H9 (cell line): ENCODE results near the gene ASTL. TPM values are rescaled to one million over a fixed set of nuclear protein-coding genes. Genes with fewer than 3 reads are reported as not detected.
A peak's percentile ranks its signal among the peaks of the same experiment; 100 is the strongest.

Experiments
- DNase-seq: peaks from one replicate; pipeline ENCODE4 v3.0.0-alpha.2; 2017
- H2AFZ ChIP-seq: one replicate; pipeline ENCODE4 v1.6.1; 2013; ENCODE audit warnings: mild to moderate bottlenecking, low read length, control low read depth, moderate library complexity
- H2AK5ac ChIP-seq: 2 replicates; pipeline ENCODE4 v1.6.1; 2013; ENCODE audit warnings: low read length, control low read depth, mixed read lengths; ENCODE audit not compliant: insufficient read length
- H2BK120ac ChIP-seq: one replicate; pipeline ENCODE4 v1.6.1; 2013; ENCODE audit warnings: low read depth, mild to moderate bottlenecking, low read length, control low read depth, inconsistent platforms; ENCODE audit not compliant: poor library complexity, severe bottlenecking
- H2BK12ac ChIP-seq: 2 replicates; pipeline ENCODE4 v1.6.1; 2013; ENCODE audit warnings: low read length, control low read depth, mixed read lengths, low read depth; ENCODE audit not compliant: insufficient read length
- H2BK15ac ChIP-seq: 2 replicates; pipeline ENCODE4 v1.6.1; 2013; ENCODE audit warnings: low read depth, low read length, control low read depth
- H2BK20ac ChIP-seq: one replicate; pipeline ENCODE4 v1.6.1; 2013; ENCODE audit warnings: low read depth, mild to moderate bottlenecking, low read length, control low read depth, inconsistent platforms; ENCODE audit not compliant: poor library complexity, severe bottlenecking
- H2BK5ac ChIP-seq: 2 replicates; pipeline ENCODE4 v1.6.1; 2013; ENCODE audit warnings: low read length, control low read depth, mixed read lengths; ENCODE audit not compliant: insufficient read length
- H3K14ac ChIP-seq: 2 replicates; pipeline ENCODE4 v1.6.1; 2013; ENCODE audit warnings: low read length, control low read depth; ENCODE audit not compliant: insufficient read depth
- H3K18ac ChIP-seq: 2 replicates; pipeline ENCODE4 v1.6.1; 2013; ENCODE audit warnings: low read depth, mild to moderate bottlenecking, mixed read lengths, low read length, control low read depth; ENCODE audit not compliant: insufficient read length
- H3K23ac ChIP-seq: 2 replicates; pipeline ENCODE4 v1.6.1; 2013; ENCODE audit warnings: low read length, control low read depth, mixed read lengths, low read depth; ENCODE audit not compliant: insufficient read length
- H3K23me2 ChIP-seq: 2 replicates; pipeline ENCODE4 v1.6.1; 2013; ENCODE audit warnings: low read depth, mild to moderate bottlenecking, mixed read lengths, low read length, control low read depth; ENCODE audit not compliant: insufficient read length, poor library complexity, severe bottlenecking
- H3K27ac ChIP-seq: 2 replicates; pipeline ENCODE4 v1.5.1; 2013; ENCODE audit warnings: low read length, control low read depth, mixed read lengths, low read depth; ENCODE audit not compliant: insufficient read length
- H3K27me3 ChIP-seq: 2 replicates; pipeline ENCODE4 v1.6.1; 2013; ENCODE audit warnings: low read length, control low read depth, inconsistent platforms; ENCODE audit not compliant: insufficient read depth
- H3K4ac ChIP-seq: 2 replicates; pipeline ENCODE4 v1.6.1; 2013; ENCODE audit warnings: low read depth, mild to moderate bottlenecking, control low read depth, inconsistent platforms, low read length, moderate library complexity
- H3K4me1 ChIP-seq: 2 replicates; pipeline ENCODE4 v1.6.1; 2013; ENCODE audit warnings: low read length, control low read depth, inconsistent platforms; ENCODE audit not compliant: insufficient read depth
- H3K4me2 ChIP-seq: 2 replicates; pipeline ENCODE4 v1.6.1; 2013; ENCODE audit warnings: low read length, control low read depth, mixed read lengths; ENCODE audit not compliant: insufficient read length, insufficient read depth
- H3K56ac ChIP-seq: 2 replicates; pipeline ENCODE4 v1.6.1; 2013; ENCODE audit warnings: low read depth, mild to moderate bottlenecking, mixed read lengths, low read length, control low read depth; ENCODE audit not compliant: insufficient read length
- H3K79me1 ChIP-seq: 2 replicates; pipeline ENCODE4 v1.6.1; 2013; ENCODE audit warnings: low read depth, mild to moderate bottlenecking, moderate library complexity, low read length, control low read depth, inconsistent platforms; ENCODE audit not compliant: insufficient read depth, poor library complexity, severe bottlenecking
- H3K79me2 ChIP-seq: 2 replicates; pipeline ENCODE4 v1.6.1; 2013; ENCODE audit warnings: low read length, control low read depth, inconsistent platforms; ENCODE audit not compliant: insufficient read depth
- H3K9ac ChIP-seq: 2 replicates; pipeline ENCODE4 v1.6.1; 2013; ENCODE audit warnings: low read length, control low read depth, mixed read lengths; ENCODE audit not compliant: insufficient read length; ENCODE audit errors: extremely low read depth
- H3K9me3 ChIP-seq: one replicate; pipeline ENCODE4 v1.6.1; 2013; ENCODE audit warnings: low read depth, low read length, inconsistent platforms; ENCODE audit not compliant: control insufficient read depth
- H3T11ph ChIP-seq: one replicate; pipeline ENCODE4 v1.6.1; 2013; ENCODE audit warnings: mild to moderate bottlenecking, low read length, control low read depth, inconsistent platforms
- H4K20me1 ChIP-seq: one replicate; pipeline ENCODE4 v1.6.1; 2013; ENCODE audit not compliant: control insufficient read depth, insufficient read length, insufficient read depth
- H4K5ac ChIP-seq: 2 replicates; pipeline ENCODE4 v1.6.1; 2013; ENCODE audit warnings: low read depth, mild to moderate bottlenecking, mixed read lengths, low read length, control low read depth; ENCODE audit not compliant: insufficient read length
- H4K8ac ChIP-seq: replicated peaks from 2 replicates; pipeline ENCODE4 v1.6.1; 2013; ENCODE audit warnings: low read length, control low read depth, mixed read lengths, low read depth; ENCODE audit not compliant: insufficient read length
- H4K91ac ChIP-seq: 2 replicates; pipeline ENCODE4 v1.6.1; 2013; ENCODE audit warnings: low read depth, mild to moderate bottlenecking, moderate library complexity, mixed read lengths, low read length, control low read depth; ENCODE audit not compliant: insufficient read length
- H3K27ac Mint-ChIP-seq, 3 experiments: 2 replicates in 2 of 3; 3 replicates in 1 of 3; pipeline ENCODE4 v1.8.0; 2020 to 2021; ENCODE audit warnings: mixed read lengths in 3 of 3, mild to moderate bottlenecking in 1 of 3, moderate library complexity in 1 of 3
- H3K27me3 Mint-ChIP-seq: 2 replicates; pipeline ENCODE4 v1.8.0; 2021; ENCODE audit warnings: low read depth, mild to moderate bottlenecking, moderate library complexity, mixed read lengths
- H3K36me3 Mint-ChIP-seq, 3 experiments: 2 replicates in 2 of 3; 3 replicates in 1 of 3; pipeline ENCODE4 v1.8.0; 2020 to 2021; ENCODE audit warnings: low read depth in 3 of 3, mixed read lengths in 3 of 3; ENCODE audit not compliant: insufficient read depth in 1 of 3
- H3K4me1 Mint-ChIP-seq, 2 experiments: 2 replicates each; pipeline ENCODE4 v1.8.0; 2020; ENCODE audit warnings: mixed read lengths in 2 of 2
- H3K4me3 Mint-ChIP-seq, 2 experiments: 2 replicates in 1 of 2; 3 replicates in 1 of 2; pipeline ENCODE4 v1.8.0; 2020 to 2021; ENCODE audit warnings: mild to moderate bottlenecking in 2 of 2, mixed read lengths in 2 of 2, moderate library complexity in 1 of 2
- H3K9me3 Mint-ChIP-seq, 2 experiments: 2 replicates in 1 of 2; 3 replicates in 1 of 2; pipeline ENCODE4 v1.8.0; 2020; ENCODE audit warnings: mild to moderate bottlenecking in 2 of 2, mixed read lengths in 2 of 2, moderate library complexity in 1 of 2
- WGBS: extraction: QIAGEN DNeasy Blood & Tissue Kit; methylation state at CpG from one replicate; pipeline ENCODE4 v1.1.7; 2013; ENCODE audit warnings: missing lambda C conversion rate, low lambda C conversion rate, mixed read lengths; ENCODE audit not compliant: insufficient read length; ENCODE audit errors: extremely low coverage; 5-methylcytosine and 5-hydroxymethylcytosine counted together
- total RNA-seq: library from RNA; stranded (reverse); gene quantifications from 2 replicates; pipeline ENCODE4 v1.2.1, GENCODE V29; 2021
- TF ChIP-seq, protein P1 (sequence below): fragments of 200-600 bp; sonication (generic); conservative IDR thresholded peaks from 3 replicates; pipeline ENCODE4 v1.8.0; 2021; ENCODE audit warnings: antibody characterized with exemption, mild to moderate bottlenecking

Gene ASTL
- total RNA-seq, 1 experiment from 2014 or later: 0.81 TPM

DNA sequence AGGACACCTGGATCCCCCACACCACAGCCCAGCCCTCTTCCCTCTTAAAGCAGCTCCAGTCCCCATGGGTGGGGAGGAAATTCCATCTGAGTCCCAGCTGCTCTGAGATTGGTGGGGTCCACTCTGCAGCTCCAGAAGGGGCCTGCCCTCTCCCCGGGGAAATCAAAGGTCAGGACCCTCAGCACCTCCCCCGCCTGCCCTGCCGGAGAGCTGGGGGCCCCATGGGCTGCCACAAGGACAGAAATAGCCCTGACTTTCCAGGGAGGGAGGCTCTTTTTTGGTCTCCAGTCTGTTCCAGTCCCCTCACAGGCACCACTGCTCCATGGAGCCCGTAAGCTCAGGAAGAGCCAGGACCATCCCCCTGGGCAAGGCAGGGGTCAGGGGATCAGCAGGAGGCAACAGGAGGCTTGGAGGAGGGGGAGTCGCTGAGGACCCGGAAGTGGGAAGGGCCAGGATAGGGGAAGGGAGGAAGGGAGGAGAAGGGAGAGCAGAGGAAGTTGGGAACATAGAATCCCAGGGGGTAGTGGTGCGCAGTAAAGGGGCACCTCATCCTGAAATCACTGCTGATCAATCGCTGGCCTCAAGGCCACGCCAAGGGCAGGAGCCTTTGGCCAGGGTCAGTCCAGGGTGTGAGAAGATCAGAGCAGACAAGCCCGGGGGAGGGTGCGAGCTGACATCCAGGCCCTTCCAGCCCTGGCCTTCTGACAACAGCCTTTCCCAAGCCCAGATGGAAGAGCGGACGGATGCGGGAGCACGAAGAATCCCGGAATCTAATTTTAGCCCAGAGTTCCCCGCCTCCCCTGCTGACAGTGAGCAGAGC, 29.6 kb downstream of the ASTL start:
- Histone ChIP-seq H3K56ac (no peak overlapping the region), H3K27ac (no peak overlapping the region), H3K4me2 (no peak overlapping the region), H4K20me1 (no peaks in the 10 kb centered on the region), H3K23ac (no peak overlapping the region), H3K14ac (peak overlapping the region; percentile 39; the same call in 1 of the 2 replicates), H3K9me3 (no peaks in the 10 kb centered on the region), H3K79me2 (no peaks in the 10 kb centered on the region), H3K4me1 (peaks cover 6% of the 10 kb centered on the region; the same call in 1 of the 2 replicates), H4K8ac (no peak overlapping the region), H3K23me2 (no peaks in the 10 kb centered on the region), H3K4ac (no peak overlapping the region), H3K9ac (no peak overlapping the region), H2BK20ac (no peak overlapping the region), H4K91ac (no peak overlapping the region), H2BK5ac (no peak overlapping the region), H2AK5ac (no peak overlapping the region), H2BK120ac (no peak overlapping the region), H2BK15ac (no peak overlapping the region), H3K27me3 (no peaks in the 10 kb centered on the region), H2BK12ac (no peak overlapping the region), H2AFZ (no peak overlapping the region), H3T11ph (no peak overlapping the region), H4K5ac (no peak overlapping the region), H3K79me1 (no peaks in the 10 kb centered on the region), H3K18ac (peak overlapping the region; percentile 58)
- Mint-ChIP-seq H3K9me3 (peaks cover 9 to 11% of the 10 kb centered on the region in 2 experiments), H3K27ac (peak overlapping the region in 1 of 3 experiments; percentile 49; a peak in 3 of 7 replicates), H3K4me3 (peak overlapping the region in 1 of 2 experiments; percentile 53; a peak in 4 of 5 replicates), H3K27me3 (peaks cover 7% of the 10 kb centered on the region), H3K36me3 (peaks cover 5 to 8% (median 7%) of the 10 kb centered on the region in 3 experiments; a peak in 5 of 7 replicates), H3K4me1 (peaks cover 22 to 37% of the 10 kb centered on the region in 2 experiments)
- no CpG with 5 or more reads among the region's 17 CpGs for WGBS
- peak; percentile 64 for DNase-seq
- TF ChIP-seq, protein P1, sequence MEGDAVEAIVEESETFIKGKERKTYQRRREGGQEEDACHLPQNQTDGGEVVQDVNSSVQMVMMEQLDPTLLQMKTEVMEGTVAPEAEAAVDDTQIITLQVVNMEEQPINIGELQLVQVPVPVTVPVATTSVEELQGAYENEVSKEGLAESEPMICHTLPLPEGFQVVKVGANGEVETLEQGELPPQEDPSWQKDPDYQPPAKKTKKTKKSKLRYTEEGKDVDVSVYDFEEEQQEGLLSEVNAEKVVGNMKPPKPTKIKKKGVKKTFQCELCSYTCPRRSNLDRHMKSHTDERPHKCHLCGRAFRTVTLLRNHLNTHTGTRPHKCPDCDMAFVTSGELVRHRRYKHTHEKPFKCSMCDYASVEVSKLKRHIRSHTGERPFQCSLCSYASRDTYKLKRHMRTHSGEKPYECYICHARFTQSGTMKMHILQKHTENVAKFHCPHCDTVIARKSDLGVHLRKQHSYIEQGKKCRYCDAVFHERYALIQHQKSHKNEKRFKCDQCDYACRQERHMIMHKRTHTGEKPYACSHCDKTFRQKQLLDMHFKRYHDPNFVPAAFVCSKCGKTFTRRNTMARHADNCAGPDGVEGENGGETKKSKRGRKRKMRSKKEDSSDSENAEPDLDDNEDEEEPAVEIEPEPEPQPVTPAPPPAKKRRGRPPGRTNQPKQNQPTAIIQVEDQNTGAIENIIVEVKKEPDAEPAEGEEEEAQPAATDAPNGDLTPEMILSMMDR: no peak
